MV-4-11 (cell line): Measurements from ENCODE around the gene MEIOSIN.
A peak's percentile ranks its signal among the peaks of the same experiment; 100 is the strongest.

Experiments
- DNase-seq: peaks from one replicate; lab custom pipeline; 2025; lab: John Stamatoyannopoulos, UW

Gene MEIOSIN

DNA sequence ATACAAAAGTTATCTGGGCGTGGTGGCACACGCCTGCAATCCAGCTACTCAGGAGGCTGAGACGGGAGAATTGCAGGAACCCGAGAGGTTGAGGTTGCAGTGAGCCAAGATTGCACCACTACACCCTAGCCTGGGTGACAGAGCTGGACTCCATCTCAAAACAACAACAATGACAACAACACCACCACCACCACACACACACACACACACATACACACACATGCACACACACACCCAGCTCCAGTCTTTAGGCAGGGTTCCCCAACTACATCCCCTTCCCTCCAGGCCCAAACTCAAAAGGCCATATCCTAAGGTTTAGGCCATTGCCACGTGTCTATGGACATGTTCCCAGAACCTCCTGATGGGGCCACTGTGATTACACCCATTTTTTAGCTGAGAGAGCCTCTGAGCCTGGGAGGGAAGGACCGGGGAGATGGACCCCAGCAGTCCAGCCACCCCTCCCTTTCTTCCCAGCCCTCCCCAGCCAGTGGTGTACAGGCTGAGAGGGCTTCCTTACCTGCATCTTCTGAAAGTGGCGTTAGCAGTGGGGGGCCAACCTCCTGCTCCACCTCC, 68.5 kb downstream of the MEIOSIN start:
- no peak for DNase-seq

- no peak for DNase-seq
These were observed 71.1 kb downstream of the MEIOSIN start for GRCh38 chr19:45804140-45804958.

GRCh38 chr19:45804959-45805230, 71.7 kb downstream of the MEIOSIN start:
- no peak for DNase-seq

DNA sequence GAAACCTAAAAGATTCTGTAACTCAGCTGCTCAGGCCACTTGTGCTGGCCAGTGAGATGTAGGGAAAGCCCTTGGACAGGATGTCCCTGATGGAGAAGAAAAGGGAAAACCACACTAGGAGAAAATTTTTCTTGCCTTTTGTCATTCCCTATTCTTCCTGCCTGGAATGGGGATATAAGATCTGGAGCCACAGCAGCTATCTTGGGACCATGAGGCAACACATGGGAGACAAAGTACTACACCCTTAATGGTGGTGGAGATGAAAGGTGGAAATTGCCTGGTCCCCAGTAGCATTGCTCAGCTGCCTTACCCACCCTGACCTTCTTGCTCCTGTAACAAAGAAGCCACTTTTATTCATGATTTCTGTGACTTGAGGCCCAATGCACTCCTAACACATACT, 72.5 kb downstream of the MEIOSIN start:
- DNase-seq, result no peak

DNA sequence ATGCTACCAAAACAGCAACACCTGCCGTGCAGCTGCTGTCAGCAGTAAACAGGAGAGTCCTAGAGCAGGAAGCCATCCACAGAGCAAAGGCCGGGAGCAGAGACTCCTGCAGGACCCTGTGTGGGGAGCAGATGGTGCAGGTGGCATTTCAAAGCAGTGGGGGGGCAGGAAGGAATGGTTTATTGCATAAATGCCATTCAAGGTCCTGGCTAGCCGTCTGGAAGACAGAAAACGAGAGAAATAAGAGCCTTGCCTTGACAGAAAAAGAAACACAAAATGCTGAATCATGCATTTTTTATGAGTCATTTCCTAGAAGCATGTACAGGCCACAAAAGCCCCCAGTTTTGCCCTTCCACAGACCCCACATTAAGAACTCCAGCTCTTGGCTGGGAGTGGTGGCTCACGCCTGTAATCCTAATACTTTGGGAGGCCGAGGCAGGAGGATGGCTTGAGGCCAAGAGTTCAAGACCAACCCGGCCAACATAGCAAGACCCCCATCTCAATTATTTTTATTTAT, 76.5 kb downstream of the MEIOSIN start:
- DNase-seq, result peak; percentile 77

DNA sequence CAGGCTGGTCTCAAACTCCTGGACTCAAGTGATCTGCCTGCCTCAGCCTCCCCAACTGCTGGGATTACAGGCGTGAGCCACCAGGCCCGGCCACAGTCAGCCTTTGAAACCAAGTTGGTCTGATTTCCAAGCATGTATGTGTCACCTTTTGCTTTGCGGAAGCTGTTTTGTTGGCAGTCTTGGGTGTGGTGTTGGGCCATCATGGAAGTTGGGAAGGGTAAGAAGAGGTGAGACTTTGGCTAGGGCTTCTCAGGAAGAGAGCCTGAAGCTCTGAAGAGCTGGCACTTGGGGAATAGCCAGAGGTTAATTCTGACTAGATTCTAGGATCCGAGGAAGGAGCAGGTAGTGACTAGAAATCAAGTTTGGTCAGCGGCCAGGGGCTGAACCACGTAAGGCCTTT, 79.1 kb downstream of the MEIOSIN start:
- DNase-seq, result no peak
